Large intestine (tissue), 3 donors: ENCODE measurements around the gene TAS2R31. TPM values are rescaled to one million over a fixed set of nuclear protein-coding genes. Genes with fewer than 3 reads are reported as not detected.
"Not testable (repeated sequence)": the region's sequence is repeated elsewhere in the genome, so short reads cannot be mapped to it uniquely, and the experiment has no call there.

Experiments
- DNase-seq, 2 donors: peaks; one replicate each; pipeline versions ENCODE4 v3.0.0 to v3.0.0-alpha.2; 2013
- H3K27ac ChIP-seq: one replicate; pipeline ENCODE4 v1.5.1; 2013; ENCODE audit warnings: low read length
- H3K27me3 ChIP-seq: 2 replicates; pipeline ENCODE4 v1.6.1; 2013; ENCODE audit warnings: low read length; ENCODE audit not compliant: control insufficient read depth, insufficient read depth
- H3K36me3 ChIP-seq: 2 replicates; pipeline ENCODE4 v1.6.1; 2013; ENCODE audit warnings: low read length; ENCODE audit not compliant: control insufficient read depth, insufficient read depth
- H3K4me1 ChIP-seq: one replicate; pipeline ENCODE4 v1.6.1; 2013; ENCODE audit warnings: low read length; ENCODE audit not compliant: control insufficient read depth, insufficient read depth
- H3K4me3 ChIP-seq: one replicate; pipeline ENCODE4 v1.5.1; 2013; ENCODE audit warnings: low read length
- H3K9me3 ChIP-seq: one replicate; pipeline ENCODE4 v1.6.1; 2013; ENCODE audit warnings: mild to moderate bottlenecking, low read depth, low read length, moderate library complexity; ENCODE audit not compliant: control insufficient read depth
- WGBS: methylation state at CpG from one replicate; pipeline ENCODE4 v1.1.5; 2013; ENCODE audit warnings: low lambda C conversion rate; ENCODE audit not compliant: insufficient coverage; 5-methylcytosine and 5-hydroxymethylcytosine counted together
- polyA plus RNA-seq: library from polyadenylated mRNA; unstranded; fragments of 120-200 nt; gene quantifications from one replicate; pipeline ENCODE4 v1.2.1, GENCODE V29; 2013

The TAS2R31 gene
- polyA plus RNA-seq, 1 donor, result 0.82 TPM

DNA sequence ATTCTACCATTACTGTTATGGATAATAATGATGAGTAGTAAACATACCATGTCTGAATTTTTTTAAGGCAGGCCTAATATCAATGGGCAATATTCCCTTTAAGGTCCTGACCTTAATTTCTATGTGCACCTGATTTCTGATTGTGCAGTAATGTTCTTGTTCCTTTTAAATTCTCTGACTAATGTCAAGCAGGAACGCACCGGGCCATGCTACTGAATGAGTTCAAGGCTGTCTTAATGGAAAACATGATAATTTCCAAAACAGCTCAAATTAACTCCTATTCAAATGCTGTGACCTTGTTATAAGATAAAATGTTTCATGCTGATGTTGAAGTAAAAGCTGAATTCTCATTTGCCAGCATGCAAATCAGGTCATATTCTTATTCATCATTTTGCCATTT, 24.1 kb upstream of the TAS2R31 start:
- Histone ChIP-seq H3K4me1 (no peaks in the 10 kb centered on the region), H3K27me3 (no peaks in the 10 kb centered on the region), H3K9me3 (no peaks in the 10 kb centered on the region), H3K36me3 (peaks cover under 1% of the 10 kb centered on the region), H3K4me3 (no peak overlapping the region), H3K27ac (no peak overlapping the region)
- DNase-seq, result no peak
- WGBS, result no CpG with 5 or more reads among the region's 2 CpGs

GRCh38 chr12:11049806-11050531, 18.8 kb upstream of the TAS2R31 start:
- not testable (repeated sequence) for H3K27me3 ChIP-seq, H3K4me1 ChIP-seq, H3K9me3 ChIP-seq, H3K4me3 ChIP-seq, H3K27ac ChIP-seq, H3K36me3 ChIP-seq, DNase-seq
- no CpG with 5 or more reads among the region's 7 CpGs for WGBS

DNA sequence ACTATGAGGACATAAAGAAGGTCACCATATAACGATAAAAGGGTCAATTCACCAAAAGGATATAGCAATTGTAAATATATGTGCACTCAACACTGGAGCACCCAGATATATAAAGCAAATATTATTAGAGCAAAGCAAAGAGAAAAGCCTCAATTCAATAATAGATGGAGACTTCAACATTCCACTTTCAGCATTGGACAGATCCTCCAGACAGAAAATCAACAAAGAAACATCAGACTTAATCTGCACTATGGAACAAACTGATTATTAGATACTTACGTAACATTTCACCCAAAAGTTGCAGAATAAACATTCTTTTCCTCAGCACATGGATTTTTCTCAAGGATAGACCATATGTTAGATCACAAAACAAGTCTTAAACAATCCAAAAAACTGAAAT, 10.2 kb upstream of the TAS2R31 start:
- 67% methylated on average over 1 of the region's 2 CpGs for WGBS
- H3K36me3 ChIP-seq, H3K27ac ChIP-seq, H3K9me3 ChIP-seq, H3K4me3 ChIP-seq, DNase-seq, H3K27me3 ChIP-seq, H3K4me1 ChIP-seq: not testable (repeated sequence)

GRCh38 chr12:11040162-11040561, 9.0 kb upstream of the TAS2R31 start:
- DNase-seq, result no peak
- WGBS, result 100% methylated on average over 1 of the region's 1 CpG
- H3K36me3 ChIP-seq, result no peaks in the 10 kb centered on the region
- no peak overlapping the region for H3K27ac ChIP-seq
- H3K4me1 ChIP-seq, result no peaks in the 10 kb centered on the region
- no peaks in the 10 kb centered on the region for H3K9me3 ChIP-seq
- no peaks in the 10 kb centered on the region for H3K27me3 ChIP-seq
- no peak overlapping the region for H3K4me3 ChIP-seq

GRCh38 chr12:11039171-11039570, 8.0 kb upstream of the TAS2R31 start:
- Histone ChIP-seq H3K36me3 (no peaks in the 10 kb centered on the region), H3K27me3 (no peaks in the 10 kb centered on the region), H3K27ac (no peak overlapping the region), H3K9me3 (no peaks in the 10 kb centered on the region), H3K4me1 (no peaks in the 10 kb centered on the region), H3K4me3 (no peak overlapping the region)
- no peak for DNase-seq
- 71% methylated on average over 3 of the region's 3 CpGs for WGBS

DNA sequence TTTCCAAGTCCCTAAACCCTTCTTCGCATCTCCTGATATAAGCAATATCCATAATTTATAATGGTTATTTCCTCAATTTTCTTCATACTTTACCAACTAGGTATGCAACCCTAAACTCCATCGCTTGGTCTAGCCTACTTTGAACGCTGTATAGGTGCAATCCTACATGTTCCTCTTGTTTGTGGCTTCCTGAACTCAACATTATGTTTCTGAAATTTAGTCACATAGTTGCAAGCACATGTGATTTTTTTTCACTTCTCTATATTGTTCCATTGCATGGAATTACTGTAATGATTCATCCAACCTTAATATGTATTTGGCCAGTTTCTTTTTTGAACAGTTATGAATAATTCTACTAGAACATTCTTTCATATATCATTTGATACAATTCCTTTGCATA, 2.8 kb upstream of the TAS2R31 start:
- not testable (repeated sequence) for H3K27ac ChIP-seq, H3K9me3 ChIP-seq, DNase-seq, H3K4me3 ChIP-seq, H3K4me1 ChIP-seq, H3K36me3 ChIP-seq, H3K27me3 ChIP-seq
- no CpG with 5 or more reads among the region's 3 CpGs for whole genome bisulfite sequencing

GRCh38 chr12:11026118-11026517, 5.1 kb downstream of the TAS2R31 start:
- 100% methylated on average over 1 of the region's 6 CpGs for WGBS
- no peaks in the 10 kb centered on the region for H3K4me1 ChIP-seq
- no peaks in the 10 kb centered on the region for H3K27me3 ChIP-seq
- H3K27ac ChIP-seq, result no peak overlapping the region
- H3K9me3 ChIP-seq, result no peaks in the 10 kb centered on the region
- H3K36me3 ChIP-seq, result peaks cover 6% of the 10 kb centered on the region
- no peak overlapping the region for H3K4me3 ChIP-seq
- DNase-seq, result no peak

DNA sequence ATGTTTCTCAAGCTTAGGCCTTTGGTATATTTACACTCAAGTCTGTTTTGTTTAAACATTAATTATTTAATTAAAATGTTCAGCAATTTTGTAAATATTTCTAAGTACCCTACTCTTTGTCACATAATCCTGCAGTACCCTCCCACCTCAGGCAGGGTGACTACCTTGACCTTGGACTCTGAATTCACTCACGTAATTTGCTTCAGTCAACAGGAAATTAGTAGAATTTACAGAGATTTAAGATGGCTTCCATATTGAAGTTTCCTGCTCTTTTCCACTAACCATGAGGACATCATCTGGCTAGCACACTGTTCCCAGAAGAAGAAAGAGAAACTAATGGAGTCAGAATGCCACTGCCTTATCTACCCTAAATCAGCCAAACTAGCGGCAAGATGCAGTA, 7.8 kb downstream of the TAS2R31 start:
- no peak for DNase-seq
- Histone ChIP-seq H3K36me3 (peaks cover 6% of the 10 kb centered on the region), H3K4me3 (no peak overlapping the region), H3K4me1 (no peaks in the 10 kb centered on the region), H3K9me3 (no peaks in the 10 kb centered on the region), H3K27ac (no peak overlapping the region), H3K27me3 (no peaks in the 10 kb centered on the region)
- no CpG with 5 or more reads among the region's 2 CpGs for WGBS

DNA sequence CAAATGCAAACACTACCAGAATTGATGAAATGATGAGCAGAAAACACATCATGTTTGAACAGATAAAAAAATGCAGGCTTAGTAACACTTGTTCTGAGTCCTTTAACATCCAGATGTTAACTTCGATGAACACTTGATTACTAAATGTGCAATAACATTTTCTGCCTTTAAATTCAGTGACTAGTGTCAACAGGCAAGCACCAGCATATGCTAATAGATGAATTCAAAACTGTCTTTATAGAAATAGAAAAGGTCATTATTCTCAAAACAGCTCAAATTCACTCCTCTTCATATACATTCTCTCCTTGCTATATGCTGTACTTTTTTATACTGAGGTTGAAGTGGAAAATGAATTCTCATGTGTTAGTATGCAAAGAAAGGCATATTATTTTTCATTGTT, 8.7 kb downstream of the TAS2R31 start, which contains the start of gene TAS2R19:
TAS2R19 (minus strand) TSS at position 101 of the 400 bp plus-strand sequence; CDS start at position 52, 49 bp downstream.
- Histone ChIP-seq H3K4me1 (no peaks in the 10 kb centered on the region), H3K36me3 (peaks cover 4% of the 10 kb centered on the region), H3K9me3 (no peaks in the 10 kb centered on the region), H3K27ac (no peak within 1 kb of the TSS), H3K27me3 (no peaks in the 10 kb centered on the region), H3K4me3 (no peak within 1 kb of the TSS)
- WGBS, result no CpG with 5 or more reads among the region's 1 CpG
- DNase-seq, result no peak

- Histone ChIP-seq H3K27ac (peak overlapping the region; percentile 70), H3K36me3 (peaks cover 2% of the 10 kb centered on the region), H3K9me3 (no peaks in the 10 kb centered on the region), H3K27me3 (no peaks in the 10 kb centered on the region), H3K4me3 (no peak overlapping the region), H3K4me1 (peaks cover 18% of the 10 kb centered on the region)
- DNase-seq, result peak in 1 of 2 donors; percentile 27
- WGBS, result 86% methylated on average over 1 of the region's 1 CpG
These were observed 14.3 kb downstream of the TAS2R31 start for GRCh38 chr12:11016937-11017336.
